Measurements from ENCODE around the gene SFXN5. TPM values are rescaled to one million over a fixed set of nuclear protein-coding genes. Genes with fewer than 3 reads are reported as not detected.

Gene SFXN5
- polyA plus RNA-seq, 1 donor (not counting 4 experiments of a cell fraction or from before 2014, with no cell fraction given) = 6.3 TPM

DNA sequence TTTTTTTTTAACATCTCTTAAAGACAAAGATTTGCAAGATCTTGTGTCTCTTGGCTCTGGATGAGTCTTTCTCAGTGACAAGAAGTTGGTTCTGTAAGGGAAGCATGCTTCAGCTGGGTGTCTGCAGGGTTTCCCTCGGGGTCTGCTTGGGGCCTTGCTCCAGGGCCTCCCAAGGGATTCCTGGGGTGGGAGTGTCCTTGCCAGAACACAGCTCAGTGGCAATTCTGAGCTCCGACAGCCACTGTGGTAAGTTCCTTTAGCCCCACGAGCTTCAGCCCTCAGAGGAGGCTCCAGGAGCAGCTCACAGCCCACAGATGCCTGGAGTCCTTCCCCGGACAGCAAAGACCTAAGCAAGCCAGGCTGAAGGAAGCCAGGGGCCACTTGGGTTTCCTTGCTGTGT is 101.8 kb downstream of the SFXN5 start:
- peaks cover 2% of the 10 kb centered on the region for H4K20me1 ChIP-seq (ENCODE audit: control insufficient read depth, extremely low read depth, insufficient read depth, low read length)
- H3K4me3 ChIP-seq (ENCODE audit: control insufficient read depth in 2 of 3, extremely low read depth in 1 of 3, insufficient read depth in 2 of 3, low read depth in 1 of 3, low read length in 3 of 3) = no peak overlapping the region
- dilution Hi-C loops (cut with MboI; ENCODE audit: extremely low pct_ligation_motif_present, low sequenced_read_pairs) = no loop called here
- H3K27ac ChIP-seq (ENCODE audit: control insufficient read depth, insufficient read depth, low read length) = no peak overlapping the region
- no peaks in the 10 kb centered on the region for H3K9me1 ChIP-seq (ENCODE audit: control insufficient read depth, extremely low read depth, insufficient read depth, low read length)
- no peaks in the 10 kb centered on the region for H3K27me3 ChIP-seq (ENCODE audit: control insufficient read depth, extremely low read depth, insufficient read depth, low read length)
- H3K4me2 ChIP-seq (ENCODE audit: control insufficient read depth, extremely low read depth, insufficient read depth, low read depth, low read length) = no peak overlapping the region
- no peaks in the 10 kb centered on the region for H3K9me3 ChIP-seq (ENCODE audit: control insufficient read depth, low read depth, low read length)
- no peak overlapping the region for H2AFZ ChIP-seq (ENCODE audit: control insufficient read depth, low read length)
- DNase-seq (ENCODE audit: low read depth, low spot score) (no peak), FAIRE-seq (no peak)
- H3K79me2 ChIP-seq (ENCODE audit: control insufficient read depth, insufficient read depth, low read length) = no peaks in the 10 kb centered on the region
- TF ChIP-seq EZH2 (IDR thresholded peaks at IDR 0.05; ENCODE audit: low read length) = no peak
- TF ChIP-seq, protein P1, sequence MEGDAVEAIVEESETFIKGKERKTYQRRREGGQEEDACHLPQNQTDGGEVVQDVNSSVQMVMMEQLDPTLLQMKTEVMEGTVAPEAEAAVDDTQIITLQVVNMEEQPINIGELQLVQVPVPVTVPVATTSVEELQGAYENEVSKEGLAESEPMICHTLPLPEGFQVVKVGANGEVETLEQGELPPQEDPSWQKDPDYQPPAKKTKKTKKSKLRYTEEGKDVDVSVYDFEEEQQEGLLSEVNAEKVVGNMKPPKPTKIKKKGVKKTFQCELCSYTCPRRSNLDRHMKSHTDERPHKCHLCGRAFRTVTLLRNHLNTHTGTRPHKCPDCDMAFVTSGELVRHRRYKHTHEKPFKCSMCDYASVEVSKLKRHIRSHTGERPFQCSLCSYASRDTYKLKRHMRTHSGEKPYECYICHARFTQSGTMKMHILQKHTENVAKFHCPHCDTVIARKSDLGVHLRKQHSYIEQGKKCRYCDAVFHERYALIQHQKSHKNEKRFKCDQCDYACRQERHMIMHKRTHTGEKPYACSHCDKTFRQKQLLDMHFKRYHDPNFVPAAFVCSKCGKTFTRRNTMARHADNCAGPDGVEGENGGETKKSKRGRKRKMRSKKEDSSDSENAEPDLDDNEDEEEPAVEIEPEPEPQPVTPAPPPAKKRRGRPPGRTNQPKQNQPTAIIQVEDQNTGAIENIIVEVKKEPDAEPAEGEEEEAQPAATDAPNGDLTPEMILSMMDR (optimal IDR thresholded peaks at IDR 0.05 in 1 of 3, IDR thresholded peaks at IDR 0.05 in 1 of 3, conservative IDR thresholded peaks at IDR 0.05 in 1 of 3; ENCODE audit: extremely low read depth in 1 of 3, insufficient read depth in 2 of 3, low read length in 3 of 3) = no peak
- no peak overlapping the region for H3K9ac ChIP-seq (ENCODE audit: control insufficient read depth, extremely low read depth, insufficient read depth, low read length)
- no peaks in the 10 kb centered on the region for H3K36me3 ChIP-seq (ENCODE audit: control insufficient read depth in 2 of 2, extremely low read depth in 1 of 2, insufficient read depth in 2 of 2, low read length in 2 of 2)
- H3K4me1 ChIP-seq (ENCODE audit: control insufficient read depth, extremely low read depth, insufficient read depth, low read length) = no peaks in the 10 kb centered on the region

DNA sequence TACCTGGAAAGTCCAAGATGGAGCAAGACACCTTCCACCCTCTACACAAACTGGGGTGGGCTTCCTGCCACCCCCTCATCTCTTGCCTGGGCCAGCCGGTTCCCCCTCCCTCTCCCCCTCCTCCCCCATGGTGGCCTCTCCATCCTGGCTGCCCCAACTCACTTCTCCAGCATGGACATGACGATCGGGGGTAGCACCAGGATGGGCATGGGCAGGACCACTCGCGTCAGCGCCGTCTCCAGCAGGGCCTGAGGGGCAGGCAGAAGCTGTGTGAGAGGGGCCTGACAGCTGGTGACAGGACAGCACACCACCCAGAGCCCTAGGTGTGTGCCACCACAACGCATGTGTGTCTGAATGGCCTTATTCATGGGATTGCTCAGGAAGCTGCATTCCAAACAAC is 103.2 kb downstream of the SFXN5 start:
- H3K27me3 ChIP-seq (ENCODE audit: control insufficient read depth, extremely low read depth, insufficient read depth, low read length) = no peaks in the 10 kb centered on the region
- dilution Hi-C loops (cut with MboI; ENCODE audit: extremely low pct_ligation_motif_present, low sequenced_read_pairs) = no loop called here
- TF ChIP-seq EZH2 (IDR thresholded peaks at IDR 0.05; ENCODE audit: low read length) = no peak

DNA sequence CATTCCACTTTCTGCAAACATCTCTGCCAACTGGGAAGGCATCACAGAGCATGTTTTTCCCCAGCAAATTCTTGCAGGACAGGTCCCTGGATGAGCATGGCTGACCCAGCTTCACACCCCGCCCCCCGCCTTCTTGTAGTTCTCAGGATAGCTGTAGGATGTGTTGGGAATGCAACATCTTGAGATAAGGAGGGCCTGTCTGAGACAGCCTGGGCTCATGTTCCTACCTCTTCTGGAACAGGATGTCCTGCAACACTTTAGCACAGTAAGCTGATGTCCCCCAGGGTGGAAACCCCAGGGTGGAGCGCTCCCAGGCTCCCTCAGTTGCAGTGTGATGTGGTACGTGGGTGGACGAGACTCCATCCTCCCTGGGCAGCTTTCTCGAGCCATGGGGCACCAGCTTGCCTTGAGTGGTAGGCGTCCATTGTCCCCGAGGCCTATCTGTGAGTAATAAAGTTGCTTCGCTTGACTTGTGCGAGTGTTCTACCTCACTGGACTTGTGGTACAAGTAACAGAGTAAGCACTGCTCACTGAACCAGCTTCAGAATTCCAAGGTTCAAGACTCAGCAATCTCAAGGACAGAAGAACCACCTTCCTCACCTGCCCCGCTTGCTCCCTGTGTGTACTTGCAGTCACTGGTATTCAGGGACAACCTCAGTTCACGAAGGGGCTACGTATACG is 105.6 kb downstream of the SFXN5 start:
- H3K9me1 ChIP-seq (ENCODE audit: control insufficient read depth, extremely low read depth, insufficient read depth, low read length) = no peaks in the 10 kb centered on the region
- no peak overlapping the region for H2AFZ ChIP-seq (ENCODE audit: control insufficient read depth, low read length)
- H3K79me2 ChIP-seq (ENCODE audit: control insufficient read depth, insufficient read depth, low read length) = no peaks in the 10 kb centered on the region
- no peak for FAIRE-seq
- no peaks in the 10 kb centered on the region for H3K9me3 ChIP-seq (ENCODE audit: control insufficient read depth, low read depth, low read length)
- H3K27me3 ChIP-seq (ENCODE audit: control insufficient read depth, extremely low read depth, insufficient read depth, low read length) = no peaks in the 10 kb centered on the region
- H3K4me2 ChIP-seq (ENCODE audit: control insufficient read depth, extremely low read depth, insufficient read depth, low read depth, low read length) = no peak overlapping the region
- dilution Hi-C loops (cut with MboI; ENCODE audit: extremely low pct_ligation_motif_present, low sequenced_read_pairs) = no loop called here
- H3K4me1 ChIP-seq (ENCODE audit: control insufficient read depth, extremely low read depth, insufficient read depth, low read length) = no peaks in the 10 kb centered on the region
- no peak overlapping the region for H3K27ac ChIP-seq (ENCODE audit: control insufficient read depth, insufficient read depth, low read length)
- DNase-seq (ENCODE audit: low read depth, low spot score) = no peak
- H4K20me1 ChIP-seq (ENCODE audit: control insufficient read depth, extremely low read depth, insufficient read depth, low read length) = no peaks in the 10 kb centered on the region
- H3K9ac ChIP-seq (ENCODE audit: control insufficient read depth, extremely low read depth, insufficient read depth, low read length) = no peak overlapping the region
- H3K36me3 ChIP-seq (ENCODE audit: control insufficient read depth in 2 of 2, extremely low read depth in 1 of 2, insufficient read depth in 2 of 2, low read length in 2 of 2) = no peaks in the 10 kb centered on the region
- TF ChIP-seq, protein P1 (optimal IDR thresholded peaks at IDR 0.05 in 1 of 3, IDR thresholded peaks at IDR 0.05 in 1 of 3, conservative IDR thresholded peaks at IDR 0.05 in 1 of 3; ENCODE audit: extremely low read depth in 1 of 3, insufficient read depth in 2 of 3, low read length in 3 of 3) = no peak
- no peak for TF ChIP-seq EZH2 (IDR thresholded peaks at IDR 0.05; ENCODE audit: low read length)
- H3K4me3 ChIP-seq (ENCODE audit: control insufficient read depth in 2 of 3, extremely low read depth in 1 of 3, insufficient read depth in 2 of 3, low read depth in 1 of 3, low read length in 3 of 3) = no peak overlapping the region

More for the DNA sequence above, 103.2 kb downstream of the SFXN5 start:
- DNase-seq (ENCODE audit: low read depth, low spot score) (no peak), FAIRE-seq (no peak)
- Histone ChIP-seq H3K9ac (ENCODE audit: control insufficient read depth, extremely low read depth, insufficient read depth, low read length) (no peak overlapping the region), H3K9me3 (ENCODE audit: control insufficient read depth, low read depth, low read length) (no peaks in the 10 kb centered on the region), H3K36me3 (ENCODE audit: control insufficient read depth in 2 of 2, extremely low read depth in 1 of 2, insufficient read depth in 2 of 2, low read length in 2 of 2) (no peaks in the 10 kb centered on the region), H3K4me3 (ENCODE audit: control insufficient read depth in 2 of 3, extremely low read depth in 1 of 3, insufficient read depth in 2 of 3, low read depth in 1 of 3, low read length in 3 of 3) (no peak overlapping the region), H4K20me1 (ENCODE audit: control insufficient read depth, extremely low read depth, insufficient read depth, low read length) (peaks cover 2% of the 10 kb centered on the region), H3K9me1 (ENCODE audit: control insufficient read depth, extremely low read depth, insufficient read depth, low read length) (no peaks in the 10 kb centered on the region), H3K4me2 (ENCODE audit: control insufficient read depth, extremely low read depth, insufficient read depth, low read depth, low read length) (no peak overlapping the region), H3K4me1 (ENCODE audit: control insufficient read depth, extremely low read depth, insufficient read depth, low read length) (no peaks in the 10 kb centered on the region), H3K27ac (ENCODE audit: control insufficient read depth, insufficient read depth, low read length) (no peak overlapping the region), H2AFZ (ENCODE audit: control insufficient read depth, low read length) (no peak overlapping the region), H3K79me2 (ENCODE audit: control insufficient read depth, insufficient read depth, low read length) (no peaks in the 10 kb centered on the region)
